ENCODE measurements around the gene CORO6.

The CORO6 gene

GRCh38 chr17:29570521-29570920 lies 52.2 kb downstream of the CORO6 start:
- H3K4me3 ChIP-seq (ENCODE audit: low read length): no peak overlapping the region
- H3K9me3 ChIP-seq (replicated peaks; ENCODE audit: insufficient read depth, low read length): no peaks in the 10 kb centered on the region
- peaks cover 31% of the 10 kb centered on the region for H3F3A ChIP-seq (ENCODE audit: insufficient read depth, low read length)
- H3K79me2 ChIP-seq (ENCODE audit: low read length): no peaks in the 10 kb centered on the region
- H3K4me2 ChIP-seq (ENCODE audit: low read depth, low read length): no peak overlapping the region
- no peak for DNase-seq
- H2AFZ ChIP-seq (ENCODE audit: low read length): no peak overlapping the region
- no peaks in the 10 kb centered on the region for H4K20me1 ChIP-seq (ENCODE audit: insufficient read depth, low read length)
- no peaks in the 10 kb centered on the region for H3K27me3 ChIP-seq (replicated peaks; ENCODE audit: insufficient read depth, low read length)
- H3K4me1 ChIP-seq (ENCODE audit: low read length): no peaks in the 10 kb centered on the region
- TF ChIP-seq EZH2 (optimal IDR thresholded peaks at IDR 0.05; ENCODE audit: low read depth, low read length) (no peak), EZH2phosphoT487 (IDR thresholded peaks at IDR 0.05; ENCODE audit: low read length) (no peak)
- TF ChIP-seq, protein P1, sequence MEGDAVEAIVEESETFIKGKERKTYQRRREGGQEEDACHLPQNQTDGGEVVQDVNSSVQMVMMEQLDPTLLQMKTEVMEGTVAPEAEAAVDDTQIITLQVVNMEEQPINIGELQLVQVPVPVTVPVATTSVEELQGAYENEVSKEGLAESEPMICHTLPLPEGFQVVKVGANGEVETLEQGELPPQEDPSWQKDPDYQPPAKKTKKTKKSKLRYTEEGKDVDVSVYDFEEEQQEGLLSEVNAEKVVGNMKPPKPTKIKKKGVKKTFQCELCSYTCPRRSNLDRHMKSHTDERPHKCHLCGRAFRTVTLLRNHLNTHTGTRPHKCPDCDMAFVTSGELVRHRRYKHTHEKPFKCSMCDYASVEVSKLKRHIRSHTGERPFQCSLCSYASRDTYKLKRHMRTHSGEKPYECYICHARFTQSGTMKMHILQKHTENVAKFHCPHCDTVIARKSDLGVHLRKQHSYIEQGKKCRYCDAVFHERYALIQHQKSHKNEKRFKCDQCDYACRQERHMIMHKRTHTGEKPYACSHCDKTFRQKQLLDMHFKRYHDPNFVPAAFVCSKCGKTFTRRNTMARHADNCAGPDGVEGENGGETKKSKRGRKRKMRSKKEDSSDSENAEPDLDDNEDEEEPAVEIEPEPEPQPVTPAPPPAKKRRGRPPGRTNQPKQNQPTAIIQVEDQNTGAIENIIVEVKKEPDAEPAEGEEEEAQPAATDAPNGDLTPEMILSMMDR (IDR thresholded peaks at IDR 0.05; ENCODE audit: low read length): no peak
- no peaks in the 10 kb centered on the region for H3K36me3 ChIP-seq (replicated peaks; ENCODE audit: insufficient read depth, low read length)
- no peak overlapping the region for H3K9ac ChIP-seq (ENCODE audit: low read length)
- H3K9me2 ChIP-seq (replicated peaks; ENCODE audit: insufficient read depth, low read length): no peaks in the 10 kb centered on the region
- H3K27ac ChIP-seq (ENCODE audit: low read length): no peak overlapping the region

- Histone ChIP-seq H2AFZ (ENCODE audit: low read length) (peak overlapping the region; percentile 97), H3K4me3 (ENCODE audit: low read length) (peak overlapping the region; percentile 88), H4K20me1 (ENCODE audit: insufficient read depth, low read length) (no peaks in the 10 kb centered on the region), H3K27me3 (replicated peaks; ENCODE audit: insufficient read depth, low read length) (no peaks in the 10 kb centered on the region), H3K79me2 (ENCODE audit: low read length) (peaks cover 6% of the 10 kb centered on the region), H3K9me2 (replicated peaks; ENCODE audit: insufficient read depth, low read length) (no peaks in the 10 kb centered on the region), H3K9ac (ENCODE audit: low read length) (peak overlapping the region; percentile 70; the same call in 1 of the 2 replicates), H3F3A (ENCODE audit: insufficient read depth, low read length) (peaks cover 34% of the 10 kb centered on the region), H3K9me3 (replicated peaks; ENCODE audit: insufficient read depth, low read length) (no peaks in the 10 kb centered on the region), H3K4me1 (ENCODE audit: low read length) (peaks cover 5% of the 10 kb centered on the region; the same call in 1 of the 2 replicates), H3K4me2 (ENCODE audit: low read depth, low read length) (peak overlapping the region; percentile 91), H3K36me3 (replicated peaks; ENCODE audit: insufficient read depth, low read length) (no peaks in the 10 kb centered on the region), H3K27ac (ENCODE audit: low read length) (no peak overlapping the region)
- no peak for TF ChIP-seq EZH2phosphoT487 (IDR thresholded peaks at IDR 0.05; ENCODE audit: low read length)
- no peak for TF ChIP-seq EZH2 (optimal IDR thresholded peaks at IDR 0.05; ENCODE audit: low read depth, low read length)
- TF ChIP-seq, protein P1 (IDR thresholded peaks at IDR 0.05; ENCODE audit: low read length): no peak
- no peak for DNase-seq
These were observed 53.3 kb downstream of the CORO6 start for GRCh38 chr17:29569245-29569950.

GRCh38 chr17:29568331-29569244 lies 54.1 kb downstream of the CORO6 start, which contains the start of gene TP53I13:
TSS of gene TP53I13 (plus strand) at chr17:29568701. CDS start at chr17:29568759, 58 bp downstream.
- H3K9ac ChIP-seq (ENCODE audit: low read length): peak within 1 kb of the TSS; percentile 70; the same call in 1 of the 2 replicates
- H3K27ac ChIP-seq (ENCODE audit: low read length): peak within 1 kb of the TSS; percentile 75; the same call in 1 of the 2 replicates
- no peaks in the 10 kb centered on the region for H4K20me1 ChIP-seq (ENCODE audit: insufficient read depth, low read length)
- H3K9me3 ChIP-seq (replicated peaks; ENCODE audit: insufficient read depth, low read length): no peaks in the 10 kb centered on the region
- no peaks in the 10 kb centered on the region for H3K27me3 ChIP-seq (replicated peaks; ENCODE audit: insufficient read depth, low read length)
- peak; percentile 90 for DNase-seq
- no peak for TF ChIP-seq EZH2 (optimal IDR thresholded peaks at IDR 0.05; ENCODE audit: low read depth, low read length)
- no peak for TF ChIP-seq EZH2phosphoT487 (IDR thresholded peaks at IDR 0.05; ENCODE audit: low read length)
- TF ChIP-seq, protein P1 (IDR thresholded peaks at IDR 0.05; ENCODE audit: low read length): no peak
- peak within 1 kb of the TSS; percentile 88 for H3K4me3 ChIP-seq (ENCODE audit: low read length)
- peaks cover 34% of the 10 kb centered on the region for H3F3A ChIP-seq (ENCODE audit: insufficient read depth, low read length)
- H3K4me2 ChIP-seq (ENCODE audit: low read depth, low read length): peak within 1 kb of the TSS; percentile 99
- no peaks in the 10 kb centered on the region for H3K36me3 ChIP-seq (replicated peaks; ENCODE audit: insufficient read depth, low read length)
- peaks cover 11% of the 10 kb centered on the region for H3K4me1 ChIP-seq (ENCODE audit: low read length)
- H2AFZ ChIP-seq (ENCODE audit: low read length): peak within 1 kb of the TSS; percentile 97
- no peaks in the 10 kb centered on the region for H3K9me2 ChIP-seq (replicated peaks; ENCODE audit: insufficient read depth, low read length)
- H3K79me2 ChIP-seq (ENCODE audit: low read length): peaks cover 10% of the 10 kb centered on the region
